Erythroblast (primary cell): ENCODE data around the gene HRH3.

Experiments used
- GATA1 ChIP-seq: IDR thresholded peaks from 2 replicates; pipeline ENCODE4 v1.6.1; 2011; ENCODE audit warnings: low read depth, mild to moderate bottlenecking, control low read depth, low read length, moderate library complexity
- POLR2A ChIP-seq: IDR thresholded peaks from 2 replicates; pipeline ENCODE4 v1.6.1; 2011; ENCODE audit warnings: mild to moderate bottlenecking, low read length

DNA sequence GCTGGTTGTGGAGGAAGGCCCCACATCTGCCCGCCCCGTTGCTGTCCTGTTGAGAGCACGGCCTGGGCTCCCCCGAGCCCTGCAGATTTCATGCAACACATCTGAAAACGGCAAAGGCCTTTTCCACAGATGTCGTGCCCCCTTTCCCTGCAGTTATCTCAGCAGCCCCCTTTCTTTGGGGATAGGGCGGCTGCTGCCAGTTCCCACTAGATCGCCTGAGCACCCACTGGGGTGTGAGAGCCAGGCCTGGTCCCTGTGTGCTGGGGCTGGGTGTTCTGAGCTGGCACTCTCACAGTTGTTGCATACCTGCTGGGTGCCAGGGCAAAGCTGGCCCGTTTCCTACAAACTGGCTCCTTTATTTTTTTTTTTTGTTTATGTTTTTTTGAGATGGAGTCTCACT, 49.5 kb downstream of the HRH3 start:
- TF ChIP-seq POLR2A = no peak
- TF ChIP-seq GATA1 = no peak
